ENCODE data around the gene HMGCS2.

Gene HMGCS2

DNA sequence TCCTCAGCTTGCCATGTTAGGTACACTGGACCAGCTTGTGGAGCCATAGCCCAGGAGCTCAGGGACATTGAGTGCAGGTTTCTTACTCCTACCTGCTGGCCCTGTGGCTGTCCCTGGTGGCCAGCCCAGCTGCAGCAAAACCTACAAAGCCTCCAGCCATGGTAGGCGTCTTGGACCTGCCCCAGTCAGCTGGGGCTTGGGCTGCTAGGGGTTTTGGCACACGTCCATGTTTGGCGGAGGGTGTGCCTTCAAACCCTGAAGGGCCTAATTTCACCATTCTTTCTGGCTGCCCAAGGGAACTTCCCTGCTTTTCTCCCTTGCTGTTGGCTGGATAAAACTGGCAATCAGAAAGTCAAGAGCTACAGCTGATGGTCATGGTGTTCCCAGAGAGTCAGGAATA lies 25.4 kb downstream of the HMGCS2 start (continued):
- TF ChIP-seq, protein P1, sequence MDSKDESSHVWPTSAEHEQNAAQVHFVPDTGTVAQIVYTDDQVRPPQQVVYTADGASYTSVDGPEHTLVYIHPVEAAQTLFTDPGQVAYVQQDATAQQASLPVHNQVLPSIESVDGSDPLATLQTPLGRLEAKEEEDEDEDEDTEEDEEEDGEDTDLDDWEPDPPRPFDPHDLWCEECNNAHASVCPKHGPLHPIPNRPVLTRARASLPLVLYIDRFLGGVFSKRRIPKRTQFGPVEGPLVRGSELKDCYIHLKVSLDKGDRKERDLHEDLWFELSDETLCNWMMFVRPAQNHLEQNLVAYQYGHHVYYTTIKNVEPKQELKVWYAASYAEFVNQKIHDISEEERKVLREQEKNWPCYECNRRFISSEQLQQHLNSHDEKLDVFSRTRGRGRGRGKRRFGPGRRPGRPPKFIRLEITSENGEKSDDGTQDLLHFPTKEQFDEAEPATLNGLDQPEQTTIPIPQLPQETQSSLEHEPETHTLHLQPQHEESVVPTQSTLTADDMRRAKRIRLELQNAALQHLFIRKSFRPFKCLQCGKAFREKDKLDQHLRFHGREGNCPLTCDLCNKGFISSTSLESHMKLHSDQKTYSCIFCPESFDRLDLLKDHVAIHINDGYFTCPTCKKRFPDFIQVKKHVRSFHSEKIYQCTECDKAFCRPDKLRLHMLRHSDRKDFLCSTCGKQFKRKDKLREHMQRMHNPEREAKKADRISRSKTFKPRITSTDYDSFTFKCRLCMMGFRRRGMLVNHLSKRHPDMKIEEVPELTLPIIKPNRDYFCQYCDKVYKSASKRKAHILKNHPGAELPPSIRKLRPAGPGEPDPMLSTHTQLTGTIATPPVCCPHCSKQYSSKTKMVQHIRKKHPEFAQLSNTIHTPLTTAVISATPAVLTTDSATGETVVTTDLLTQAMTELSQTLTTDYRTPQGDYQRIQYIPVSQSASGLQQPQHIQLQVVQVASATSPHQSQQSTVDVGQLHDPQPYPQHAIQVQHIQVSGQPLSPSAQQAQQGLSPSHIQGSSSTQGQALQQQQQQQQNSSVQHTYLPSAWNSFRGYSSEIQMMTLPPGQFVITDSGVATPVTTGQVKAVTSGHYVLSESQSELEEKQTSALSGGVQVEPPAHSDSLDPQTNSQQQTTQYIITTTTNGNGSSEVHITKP (tag by site-specific recombination; IDR thresholded peaks at IDR 0.05), result 0 out of 2 replicates have a peak, but pooled peaks have one; percentile 12
- TF ChIP-seq ZBTB48 (tag by site-specific recombination; IDR thresholded peaks at IDR 0.05) (0 out of 2 replicates have a peak, but pooled peaks have one; percentile 19), ZNF19 (tag by site-specific recombination; IDR thresholded peaks at IDR 0.05; ENCODE audit: low read depth) (no peak), EGR2 (tag by site-specific recombination; IDR thresholded peaks at IDR 0.05; ENCODE audit: low read depth) (no peak), ZNF707 (tag by site-specific recombination; IDR thresholded peaks at IDR 0.05) (no peak), ZNF433 (tag by site-specific recombination; IDR thresholded peaks at IDR 0.05; ENCODE audit: low read depth) (no peak), ZNF629 (tag by site-specific recombination; IDR thresholded peaks at IDR 0.05) (no peak)

DNA sequence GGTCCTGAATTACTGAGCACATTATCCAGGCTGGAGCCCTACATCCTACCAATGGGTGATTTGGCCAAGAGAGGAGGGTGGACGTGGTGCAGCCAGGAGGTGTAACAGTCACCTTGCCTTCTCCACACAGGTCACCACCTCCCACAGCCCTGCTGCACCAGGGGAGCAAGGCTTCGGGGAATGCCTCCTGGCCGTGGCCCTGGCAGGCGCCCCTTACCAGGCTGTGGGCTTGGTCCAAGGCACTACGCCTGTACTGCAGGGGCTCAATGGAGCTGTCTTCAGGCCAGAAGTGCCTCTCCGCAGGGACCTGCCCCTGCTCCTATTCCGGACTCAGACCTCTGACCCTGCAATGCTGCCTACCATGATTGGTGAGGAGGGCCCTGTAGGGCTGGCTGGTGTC lies 26.0 kb downstream of the HMGCS2 start:
- TF ChIP-seq ZNF311 (tag by site-specific recombination; IDR thresholded peaks at IDR 0.05; ENCODE audit: borderline replicate concordance) (no peak), REPIN1 (tag by site-specific recombination; IDR thresholded peaks at IDR 0.05; ENCODE audit: low read depth) (no peak), ZNF629 (tag by site-specific recombination; IDR thresholded peaks at IDR 0.05) (no peak), ZNF140 (tag by site-specific recombination; IDR thresholded peaks at IDR 0.05) (no peak), ZFHX2 (tag by site-specific recombination; conservative IDR thresholded peaks at IDR 0.05) (no peak), FEZF1 (tag by site-specific recombination; IDR thresholded peaks at IDR 0.05) (no peak), ZNF10 (tag by site-specific recombination; IDR thresholded peaks at IDR 0.05) (no peak), ZSCAN30 (tag by site-specific recombination; IDR thresholded peaks at IDR 0.05) (no peak), ZNF423 (tag by site-specific recombination; IDR thresholded peaks at IDR 0.05) (no peak)
- TF ChIP-seq, protein P2, sequence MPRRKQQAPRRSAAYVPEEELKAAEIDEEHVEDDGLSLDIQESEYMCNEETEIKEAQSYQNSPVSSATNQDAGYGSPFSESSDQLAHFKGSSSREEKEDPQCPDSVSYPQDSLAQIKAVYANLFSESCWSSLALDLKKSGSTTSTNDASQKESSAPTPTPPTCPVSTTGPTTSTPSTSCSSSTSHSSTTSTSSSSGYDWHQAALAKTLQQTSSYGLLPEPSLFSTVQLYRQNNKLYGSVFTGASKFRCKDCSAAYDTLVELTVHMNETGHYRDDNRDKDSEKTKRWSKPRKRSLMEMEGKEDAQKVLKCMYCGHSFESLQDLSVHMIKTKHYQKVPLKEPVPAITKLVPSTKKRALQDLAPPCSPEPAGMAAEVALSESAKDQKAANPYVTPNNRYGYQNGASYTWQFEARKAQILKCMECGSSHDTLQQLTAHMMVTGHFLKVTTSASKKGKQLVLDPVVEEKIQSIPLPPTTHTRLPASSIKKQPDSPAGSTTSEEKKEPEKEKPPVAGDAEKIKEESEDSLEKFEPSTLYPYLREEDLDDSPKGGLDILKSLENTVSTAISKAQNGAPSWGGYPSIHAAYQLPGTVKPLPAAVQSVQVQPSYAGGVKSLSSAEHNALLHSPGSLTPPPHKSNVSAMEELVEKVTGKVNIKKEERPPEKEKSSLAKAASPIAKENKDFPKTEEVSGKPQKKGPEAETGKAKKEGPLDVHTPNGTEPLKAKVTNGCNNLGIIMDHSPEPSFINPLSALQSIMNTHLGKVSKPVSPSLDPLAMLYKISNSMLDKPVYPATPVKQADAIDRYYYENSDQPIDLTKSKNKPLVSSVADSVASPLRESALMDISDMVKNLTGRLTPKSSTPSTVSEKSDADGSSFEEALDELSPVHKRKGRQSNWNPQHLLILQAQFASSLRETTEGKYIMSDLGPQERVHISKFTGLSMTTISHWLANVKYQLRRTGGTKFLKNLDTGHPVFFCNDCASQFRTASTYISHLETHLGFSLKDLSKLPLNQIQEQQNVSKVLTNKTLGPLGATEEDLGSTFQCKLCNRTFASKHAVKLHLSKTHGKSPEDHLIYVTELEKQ (tag by site-specific recombination; IDR thresholded peaks at IDR 0.05; ENCODE audit: borderline replicate concordance), result no peak
- TF ChIP-seq, protein P3, sequence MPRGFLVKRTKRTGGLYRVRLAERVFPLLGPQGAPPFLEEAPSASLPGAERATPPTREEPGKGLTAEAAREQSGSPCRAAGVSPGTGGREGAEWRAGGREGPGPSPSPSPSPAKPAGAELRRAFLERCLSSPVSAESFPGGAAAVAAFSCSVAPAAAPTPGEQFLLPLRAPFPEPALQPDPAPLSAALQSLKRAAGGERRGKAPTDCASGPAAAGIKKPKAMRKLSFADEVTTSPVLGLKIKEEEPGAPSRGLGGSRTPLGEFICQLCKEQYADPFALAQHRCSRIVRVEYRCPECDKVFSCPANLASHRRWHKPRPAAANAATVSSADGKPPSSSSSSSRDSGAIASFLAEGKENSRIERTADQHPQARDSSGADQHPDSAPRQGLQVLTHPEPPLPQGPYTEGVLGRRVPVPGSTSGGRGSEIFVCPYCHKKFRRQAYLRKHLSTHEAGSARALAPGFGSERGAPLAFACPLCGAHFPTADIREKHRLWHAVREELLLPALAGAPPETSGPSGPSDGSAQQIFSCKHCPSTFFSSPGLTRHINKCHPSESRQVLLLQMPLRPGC (tag by site-specific recombination; IDR thresholded peaks at IDR 0.05), result no peak
- no peaks in the 10 kb centered on the region for H3K9me3 ChIP-seq (ENCODE audit: control insufficient read depth, insufficient read depth, low read depth, low read length)
- peaks cover 0 to 63% of the 10 kb centered on the region in 2 experiments; a peak in 2 of 3 replicates for H3K36me3 ChIP-seq (ENCODE audit: control insufficient read depth in 2 of 2, insufficient read depth in 1 of 2, low read length in 2 of 2)
- ChIA-PET POLR2A (interaction anchor here (1.1 kb wide), 1 partner anchor 35 kb away, joined by 3 read pairs; no protein-coding TSS in a partner anchor), CTCF (interaction anchor here (1.6 to 2.8 kb wide), 4 partner anchors 8 to 66 kb away, joined by 3 to 22 read pairs (median 12); no protein-coding TSS in a partner anchor)
- no peak overlapping the region for H3K4me3 ChIP-seq (ENCODE audit: low read depth, low read length)
- no peak overlapping the region for H3K27ac ChIP-seq (ENCODE audit: extremely low read depth, low read depth, low read length)
- H3K4me1 ChIP-seq (ENCODE audit: control insufficient read depth, insufficient read depth, low read length), result no peaks in the 10 kb centered on the region
